OCI-LY7 (cell line): ENCODE measurements around the gene CDH16. TPM values are rescaled to one million over a fixed set of nuclear protein-coding genes. Genes with fewer than 3 reads are reported as not detected.
A peak's percentile ranks its signal among the peaks of the same experiment; 100 is the strongest.

ENCODE experiments used
- BruUV-seq: library from RNA; stranded (reverse); fragments of 400-500 nt; replicated peaks from 2 replicates; lab custom pipeline; 2021; lab: Mats Ljungman, UMichigan
- CTCF ChIA-PET: fragments of 300-600 bp; sonication (Branson Sonifier 250); formaldehyde crosslinking; loops from one replicate; lab custom pipeline; 2022; ENCODE audit warnings: antibody characterized with exemption; ENCODE audit not compliant: unreplicated experiment; lab: Charles Lee
- POLR2A ChIA-PET: fragments of 300-600 bp; sonication (Branson Sonifier 250); formaldehyde crosslinking; loops from one replicate; lab custom pipeline; 2022; ENCODE audit warnings: antibody characterized with exemption; lab: Charles Lee
- DNase-seq: peaks from one replicate; pipeline ENCODE4 v3.0.0-alpha.2; 2015; ENCODE audit warnings: low spot score
- H2AFZ ChIP-seq: fragments of 200-600 bp; sonication (generic), shearing (Covaris generic); 2 replicates; pipeline ENCODE4 v1.6.1; 2014; ENCODE audit warnings: mild to moderate bottlenecking, antibody characterized with exemption, low read length, moderate library complexity
- H3K27ac ChIP-seq: fragments of 200-600 bp; sonication (generic); 2 replicates; pipeline ENCODE4 v1.5.1; 2014; ENCODE audit warnings: mixed run types, low read depth, mild to moderate bottlenecking, moderate library complexity, low read length, inconsistent platforms; ENCODE audit not compliant: poor library complexity, severe bottlenecking
- H3K36me3 ChIP-seq: fragments of 200-600 bp; sonication (generic); 2 replicates; pipeline ENCODE4 v1.6.1; 2014; ENCODE audit warnings: mild to moderate bottlenecking, antibody characterized with exemption, low read length, moderate library complexity, mixed read lengths; ENCODE audit not compliant: insufficient read depth
- H3K4me1 ChIP-seq: fragments of 200-600 bp; sonication (generic); 2 replicates; pipeline ENCODE4 v1.5.1; 2014; ENCODE audit warnings: mild to moderate bottlenecking, low read length; ENCODE audit not compliant: insufficient read depth, poor library complexity, severe bottlenecking
- H3K4me2 ChIP-seq: fragments of 200-600 bp; sonication (generic); 2 replicates; pipeline ENCODE4 v1.6.1; 2014; ENCODE audit warnings: mild to moderate bottlenecking, low read length
- H3K4me3 ChIP-seq: fragments of 200-600 bp; sonication (generic); 2 replicates; pipeline ENCODE4 v1.5.1; 2014; ENCODE audit warnings: mild to moderate bottlenecking, low read depth, low read length; ENCODE audit not compliant: poor library complexity, severe bottlenecking
- H3K79me2 ChIP-seq: fragments of 200-600 bp; sonication (generic); 2 replicates; pipeline ENCODE4 v1.6.1; 2016; ENCODE audit warnings: low read depth, mild to moderate bottlenecking, low read length, moderate library complexity, mixed read lengths; ENCODE audit not compliant: insufficient read depth
- H3K9me2 ChIP-seq: fragments of 200-600 bp; sonication (generic); 2 replicates; pipeline ENCODE4 v1.6.1; 2016; ENCODE audit warnings: mild to moderate bottlenecking, low read length, mixed read lengths; ENCODE audit not compliant: insufficient read depth
- H3K9me3 ChIP-seq: fragments of 200-600 bp; sonication (generic); 2 replicates; pipeline ENCODE4 v1.6.1; 2014; ENCODE audit warnings: mild to moderate bottlenecking, mixed run types, low read length, mixed read lengths
- H4K20me1 ChIP-seq: fragments of 200-600 bp; sonication (generic); 2 replicates; pipeline ENCODE4 v1.6.1; 2014; ENCODE audit warnings: mild to moderate bottlenecking, antibody characterized with exemption, low read length, moderate library complexity, mixed read lengths; ENCODE audit not compliant: insufficient read depth
- CTCF ChIP-seq: fragments of 200-600 bp; sonication (generic); conservative IDR thresholded peaks from 2 replicates; pipeline ENCODE4 v1.5.1; 2014; ENCODE audit warnings: mild to moderate bottlenecking, antibody characterized with exemption, low read length, moderate library complexity, mixed read lengths
- EZH2phosphoT487 ChIP-seq: fragments of 200-600 bp; sonication (generic); IDR thresholded peaks from 2 replicates; pipeline ENCODE4 v1.6.1; 2018; ENCODE audit warnings: low read depth, borderline replicate concordance, mild to moderate bottlenecking, mixed run types, antibody characterized with exemption, low read length, moderate library complexity, mixed read lengths
- intact Hi-C: fragments of 100-400 bp; cut with micrococcal nuclease; formaldehyde crosslinking; loops from one replicate; pipeline ENCODE4 v1.10.0; 2022; ENCODE audit not compliant: unreplicated experiment
- total RNA-seq, 2 experiments: library from RNA; depleted of rRNA in 1 of 2; stranded (reverse); fragments of >200 nt in 1 of 2; shearing (Covaris generic) in 1 of 2; gene quantifications; 2 replicates each; pipeline ENCODE4 v1.2.3, GENCODE V29; 2014 to 2022

Gene CDH16
- total RNA-seq, 2 experiments from 2014 or later, result not detected

- DNase-seq, result peak; percentile 88
- H3K4me2 ChIP-seq, result peak overlapping the region; percentile 68
- no peaks in the 10 kb centered on the region for H3K9me2 ChIP-seq
- H3K36me3 ChIP-seq, result no peaks in the 10 kb centered on the region
- intact Hi-C loops, result loop anchor here (2.0 kb wide), 3 partner anchors 42 to 466 kb away; partner anchors contain the start of gene NAE1
- H2AFZ ChIP-seq, result peak overlapping the region; percentile 89
- peaks cover 6% of the 10 kb centered on the region; the same call in 1 of the 2 replicates for H3K9me3 ChIP-seq
- no peaks in the 10 kb centered on the region for H4K20me1 ChIP-seq
- peak overlapping the region; percentile 37 for H3K4me3 ChIP-seq
- ChIA-PET CTCF (interaction anchor here (0.7 to 1.6 kb wide), 3 partner anchors 10 to 146 kb away, joined by 3 to 6 read pairs (median 5); partner anchors contain the start of gene NAE1), POLR2A (interaction anchor here (1.1 to 1.2 kb wide), 3 partner anchors 9 to 56 kb away, joined by 3 to 5 read pairs (median 4); no protein-coding TSS in a partner anchor)
- no TSS peak for BruUV-seq
- no peaks in the 10 kb centered on the region for H3K79me2 ChIP-seq
- H3K4me1 ChIP-seq, result peaks cover 37% of the 10 kb centered on the region
- TF ChIP-seq EZH2phosphoT487 (no peak), CTCF (peak; percentile 99)
- peak overlapping the region; percentile 42 for H3K27ac ChIP-seq
Measured at GRCh38 chr16:66872943-66873684, 45.6 kb downstream of the CDH16 start.

- no peaks in the 10 kb centered on the region for H4K20me1 ChIP-seq
- H3K79me2 ChIP-seq, result no peaks in the 10 kb centered on the region
- intact Hi-C loops, result loop anchor here (2.0 kb wide), 3 partner anchors 42 to 466 kb away; partner anchors contain the start of gene NAE1
- peaks cover 31% of the 10 kb centered on the region for H3K4me1 ChIP-seq
- H3K4me2 ChIP-seq, result peak overlapping the region; percentile 68
- no peaks in the 10 kb centered on the region for H3K36me3 ChIP-seq
- no TSS peak for BruUV-seq
- H2AFZ ChIP-seq, result peak overlapping the region; percentile 89
- TF ChIP-seq EZH2phosphoT487 (no peak), CTCF (no peak)
- no peaks in the 10 kb centered on the region for H3K9me2 ChIP-seq
- ChIA-PET CTCF (interaction anchor here (0.7 to 1.6 kb wide), 3 partner anchors 9 to 146 kb away, joined by 3 to 6 read pairs (median 5); partner anchors contain the start of gene NAE1), POLR2A (interaction anchor here (1.1 to 1.2 kb wide), 3 partner anchors 10 to 56 kb away, joined by 3 to 5 read pairs (median 4); no protein-coding TSS in a partner anchor)
- no peak for DNase-seq
- peaks cover 6% of the 10 kb centered on the region; the same call in 1 of the 2 replicates for H3K9me3 ChIP-seq
- H3K27ac ChIP-seq, result no peak overlapping the region
- H3K4me3 ChIP-seq, result peak overlapping the region; percentile 37
Measured at GRCh38 chr16:66872559-66872942, 46.1 kb downstream of the CDH16 start.
